CD4-positive, alpha-beta T cell treated with Interleukin-21 for 1 hour (primary cell): ENCODE measurements around the gene NELL1.

ENCODE experiments used
- DNase-seq: peaks from one replicate; pipeline ENCODE4 v3.0.0-alpha.2; 2020

The NELL1 gene

GRCh38 chr11:21520244-21520643 lies 850.9 kb downstream of the NELL1 start:
- no peak for DNase-seq

GRCh38 chr11:21529187-21529586 lies 859.8 kb downstream of the NELL1 start:
- DNase-seq = no peak

GRCh38 chr11:21534288-21534687 lies 864.9 kb downstream of the NELL1 start:
- no peak for DNase-seq

- no peak for DNase-seq
Measured at GRCh38 chr11:21537980-21538379, 868.6 kb downstream of the NELL1 start.

- DNase-seq = no peak
Measured at GRCh38 chr11:21541187-21541751, 871.9 kb downstream of the NELL1 start.

- no peak for DNase-seq
Measured at GRCh38 chr11:21543901-21544300, 874.5 kb downstream of the NELL1 start.

- no peak for DNase-seq
Measured at GRCh38 chr11:21545699-21546098, 876.3 kb downstream of the NELL1 start.

GRCh38 chr11:21546703-21547102 lies 877.3 kb downstream of the NELL1 start:
- no peak for DNase-seq

GRCh38 chr11:21552911-21553310 lies 883.5 kb downstream of the NELL1 start:
- no peak for DNase-seq

GRCh38 chr11:21553795-21554194 lies 884.4 kb downstream of the NELL1 start:
- DNase-seq = no peak

GRCh38 chr11:21554284-21554683 lies 884.9 kb downstream of the NELL1 start:
- no peak for DNase-seq

GRCh38 chr11:21556926-21557325 lies 887.5 kb downstream of the NELL1 start:
- no peak for DNase-seq

GRCh38 chr11:21560466-21560975 lies 891.1 kb downstream of the NELL1 start:
- DNase-seq = no peak

- DNase-seq = no peak
Measured at GRCh38 chr11:21561581-21561980, 892.2 kb downstream of the NELL1 start.

GRCh38 chr11:21564095-21564494 lies 894.7 kb downstream of the NELL1 start:
- no peak for DNase-seq

GRCh38 chr11:21564833-21565682 lies 895.7 kb downstream of the NELL1 start:
- DNase-seq = no peak

- DNase-seq = no peak
Measured at GRCh38 chr11:21566521-21567117, 897.2 kb downstream of the NELL1 start.

GRCh38 chr11:21567645-21568290 lies 898.4 kb downstream of the NELL1 start:
- DNase-seq = no peak

GRCh38 chr11:21572210-21572609 lies 902.8 kb downstream of the NELL1 start:
- DNase-seq = no peak

GRCh38 chr11:21582791-21583190 lies 913.4 kb downstream of the NELL1 start:
- DNase-seq = no peak

- no peak for DNase-seq
Measured at GRCh38 chr11:21588754-21589153, 919.4 kb downstream of the NELL1 start.

- DNase-seq = no peak
Measured at GRCh38 chr11:21602699-21603098, 933.3 kb downstream of the NELL1 start.

GRCh38 chr11:21603886-21604285 lies 934.5 kb downstream of the NELL1 start:
- no peak for DNase-seq
